GM23338 (cell line): ENCODE measurements around the gene SLN. TPM values are rescaled to one million over a fixed set of nuclear protein-coding genes. Genes with fewer than 3 reads are reported as not detected.

Source experiments
- ATAC-seq: fragments of 200-7000 bp; cut with Tn5 transposase; 3 replicates; pipeline ENCODE4 v1.9.1; 2020
- DNase-seq: peaks from one replicate; pipeline ENCODE4 v3.0.0-alpha.2; 2015; ENCODE audit warnings: low spot score
- H2AFZ ChIP-seq: fragments of 200-600 bp; sonication (generic); 2 replicates; pipeline ENCODE4 v1.8.0; 2016; ENCODE audit warnings: antibody characterized with exemption, mild to moderate bottlenecking, moderate library complexity
- H3F3A ChIP-seq: fragments of 200-600 bp; sonication (generic); replicated peaks from 2 replicates; pipeline ENCODE4 v1.8.0; 2017; ENCODE audit warnings: antibody characterized with exemption, mixed run types, low read depth
- H3K27ac ChIP-seq: fragments of 200-600 bp; sonication (generic); 2 replicates; pipeline ENCODE4 v1.6.1; 2016; ENCODE audit warnings: low read depth
- H3K27me3 ChIP-seq: fragments of 200-600 bp; sonication (generic); 2 replicates; pipeline ENCODE4 v1.8.0; 2016; ENCODE audit warnings: mild to moderate bottlenecking, mixed run types, moderate library complexity; ENCODE audit not compliant: insufficient read depth
- H3K36me3 ChIP-seq: fragments of 200-600 bp; sonication (generic); 2 replicates; pipeline ENCODE4 v1.8.0; 2016; ENCODE audit warnings: mild to moderate bottlenecking; ENCODE audit not compliant: insufficient read depth
- H3K4me1 ChIP-seq: fragments of 200-600 bp; sonication (generic); 2 replicates; pipeline ENCODE4 v1.8.0; 2016; ENCODE audit warnings: mild to moderate bottlenecking, moderate library complexity; ENCODE audit not compliant: insufficient read depth
- H3K4me2 ChIP-seq: fragments of 200-600 bp; sonication (generic); 2 replicates; pipeline ENCODE4 v1.7.1; 2017; ENCODE audit warnings: mixed run types
- H3K4me3 ChIP-seq: fragments of 200-600 bp; sonication (generic); 2 replicates; pipeline ENCODE4 v1.6.1; 2016; ENCODE audit warnings: mixed run types
- H3K79me2 ChIP-seq: fragments of 200-600 bp; sonication (generic); replicated peaks from 2 replicates; pipeline ENCODE4 v1.8.0; 2017; ENCODE audit warnings: mild to moderate bottlenecking; ENCODE audit not compliant: insufficient read depth
- H3K9me2 ChIP-seq: fragments of 200-600 bp; sonication (generic); 2 replicates; pipeline ENCODE4 v1.8.0; 2017; ENCODE audit not compliant: insufficient read depth
- H4K20me1 ChIP-seq: fragments of 200-600 bp; sonication (generic); replicated peaks from 2 replicates; pipeline ENCODE4 v1.8.0; 2017; ENCODE audit warnings: mild to moderate bottlenecking; ENCODE audit not compliant: insufficient read depth
- H3K27ac Mint-ChIP-seq: 2 replicates; pipeline ENCODE4 v1.8.0; 2020; ENCODE audit warnings: inconsistent platforms, mild to moderate bottlenecking, moderate library complexity, mixed read lengths
- H3K27me3 Mint-ChIP-seq: 3 replicates; pipeline ENCODE4 v1.8.0; 2022; ENCODE audit warnings: low read depth, mild to moderate bottlenecking, moderate library complexity, mixed read lengths, inconsistent platforms; ENCODE audit not compliant: insufficient read depth, poor library complexity
- H3K36me3 Mint-ChIP-seq: 3 replicates; pipeline ENCODE4 v1.8.0; 2021; ENCODE audit warnings: low read depth, mild to moderate bottlenecking, inconsistent platforms, moderate library complexity, mixed read lengths
- H3K4me1 Mint-ChIP-seq: 3 replicates; pipeline ENCODE4 v1.8.0; 2020; ENCODE audit warnings: mild to moderate bottlenecking, inconsistent platforms, mixed read lengths
- H3K4me3 Mint-ChIP-seq: 3 replicates; pipeline ENCODE4 v1.8.0; 2021; ENCODE audit warnings: moderate library complexity, mild to moderate bottlenecking, inconsistent platforms, mixed read lengths
- H3K9me3 Mint-ChIP-seq: 3 replicates; pipeline ENCODE4 v1.8.0; 2020; ENCODE audit warnings: moderate library complexity, mild to moderate bottlenecking, inconsistent platforms, mixed read lengths
- CREB1 ChIP-seq: fragments of 250-450 bp; sonication (Bioruptor Pico); IDR thresholded peaks from 2 replicates; pipeline ENCODE4 v1.5.0; 2020; ENCODE audit warnings: low read depth, mild to moderate bottlenecking, moderate library complexity
- EZH2 ChIP-seq: fragments of 200-600 bp; sonication (generic); IDR thresholded peaks from one replicate; pipeline ENCODE4 v1.8.0; 2017; ENCODE audit warnings: antibody characterized with exemption, mild to moderate bottlenecking, low read depth; ENCODE audit not compliant: unreplicated experiment
- EZH2phosphoT487 ChIP-seq: fragments of 200-600 bp; sonication (generic); IDR thresholded peaks from one replicate; pipeline ENCODE4 v1.8.1; 2018; ENCODE audit warnings: antibody characterized with exemption; ENCODE audit not compliant: unreplicated experiment
- JUNB ChIP-seq: IDR thresholded peaks from one replicate; pipeline ENCODE4 v1.6.1; 2016; ENCODE audit warnings: antibody characterized with exemption; ENCODE audit not compliant: unreplicated experiment
- POLR2AphosphoS5 ChIP-seq: IDR thresholded peaks from 2 replicates; pipeline ENCODE4 v1.6.1; 2016; ENCODE audit warnings: antibody characterized with exemption, low read depth
- STAT1 ChIP-seq: IDR thresholded peaks from one replicate; pipeline ENCODE4 v1.6.1; 2016; ENCODE audit warnings: antibody characterized with exemption; ENCODE audit not compliant: unreplicated experiment
- ZNF114 ChIP-seq: fragments of 250-450 bp; sonication (Bioruptor Pico); IDR thresholded peaks from 2 replicates; pipeline ENCODE4 v1.5.0; 2020; ENCODE audit warnings: mild to moderate bottlenecking, moderate library complexity
- ZNF331 ChIP-seq: fragments of 250-450 bp; sonication (Bioruptor Pico); IDR thresholded peaks from 2 replicates; pipeline ENCODE4 v1.5.0; 2020; ENCODE audit warnings: low read depth, mild to moderate bottlenecking, moderate library complexity
- polyA plus RNA-seq: library from polyadenylated mRNA; unstranded; fragments of >200 nt; fragmentation: Nextera tagmentation; extraction: Ambion mirVana; gene quantifications from 2 replicates; pipeline ENCODE4 v1.2.1, GENCODE V29; 2016
- total RNA-seq: library from RNA; depleted of rRNA; stranded (reverse); fragments of >200 nt; shearing (Covaris generic); gene quantifications from 2 replicates; pipeline ENCODE4 v1.2.3, GENCODE V29; 2014
- TF ChIP-seq, protein P1 (sequence below), 2 experiments: fragments of 200-600 bp in 1 of 2; sonication (generic) in 1 of 2; conservative IDR thresholded peaks; 2 replicates each; pipeline versions ENCODE4 v1.5.1 to v1.6.1; 2016 to 2017; ENCODE audit warnings: antibody characterized with exemption in 2 of 2, low read depth in 2 of 2, mild to moderate bottlenecking in 2 of 2, moderate library complexity in 1 of 2
- TF ChIP-seq, protein P2 (sequence below): IDR thresholded peaks from one replicate; pipeline ENCODE4 v1.6.1; 2018; ENCODE audit warnings: antibody characterized with exemption; ENCODE audit not compliant: unreplicated experiment
- TF ChIP-seq, protein P3 (sequence below): IDR thresholded peaks from 2 replicates; pipeline ENCODE4 v1.6.1; 2016; ENCODE audit warnings: antibody characterized with exemption

Gene SLN
- total and polyA plus RNA-seq, 2 experiments from 2014 or later = not detected

DNA sequence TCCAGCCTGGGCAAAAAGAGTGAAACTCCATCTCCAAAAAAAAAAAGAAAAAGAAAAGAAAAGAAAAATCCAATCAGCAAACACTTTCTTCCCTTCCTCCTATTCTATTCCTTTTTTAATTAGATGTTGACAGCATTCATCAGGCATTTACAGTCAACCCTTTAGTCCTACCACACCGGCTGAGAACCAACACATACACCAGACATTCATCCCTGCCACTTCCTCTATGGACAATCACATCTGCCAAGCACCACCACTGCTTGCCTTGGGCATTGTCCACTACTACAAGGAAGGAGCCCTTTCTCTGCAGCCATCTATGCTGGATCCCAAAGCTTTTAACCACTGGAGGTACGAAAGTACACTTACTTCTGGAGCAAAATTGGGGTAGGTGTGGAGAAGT is 9.4 kb upstream of the SLN start:
- H3K4me3 ChIP-seq = no peak overlapping the region
- no peaks in the 10 kb centered on the region for H4K20me1 ChIP-seq
- no peaks in the 10 kb centered on the region for H3K27me3 ChIP-seq
- no peaks in the 10 kb centered on the region for H3K9me2 ChIP-seq
- ATAC-seq (no peak), DNase-seq (no peak)
- H3F3A ChIP-seq = no peaks in the 10 kb centered on the region
- H3K36me3 ChIP-seq = no peaks in the 10 kb centered on the region
- H3K79me2 ChIP-seq = no peaks in the 10 kb centered on the region
- Mint-ChIP-seq H3K4me3 (no peak overlapping the region), H3K27me3 (no peaks in the 10 kb centered on the region), H3K9me3 (no peaks in the 10 kb centered on the region), H3K36me3 (no peaks in the 10 kb centered on the region), H3K4me1 (no peaks in the 10 kb centered on the region), H3K27ac (no peak overlapping the region)
- no peak for TF ChIP-seq CREB1
- no peak overlapping the region for H3K4me2 ChIP-seq
- H3K27ac ChIP-seq = no peak overlapping the region
- no peaks in the 10 kb centered on the region for H3K4me1 ChIP-seq
- H2AFZ ChIP-seq = no peak overlapping the region

DNA sequence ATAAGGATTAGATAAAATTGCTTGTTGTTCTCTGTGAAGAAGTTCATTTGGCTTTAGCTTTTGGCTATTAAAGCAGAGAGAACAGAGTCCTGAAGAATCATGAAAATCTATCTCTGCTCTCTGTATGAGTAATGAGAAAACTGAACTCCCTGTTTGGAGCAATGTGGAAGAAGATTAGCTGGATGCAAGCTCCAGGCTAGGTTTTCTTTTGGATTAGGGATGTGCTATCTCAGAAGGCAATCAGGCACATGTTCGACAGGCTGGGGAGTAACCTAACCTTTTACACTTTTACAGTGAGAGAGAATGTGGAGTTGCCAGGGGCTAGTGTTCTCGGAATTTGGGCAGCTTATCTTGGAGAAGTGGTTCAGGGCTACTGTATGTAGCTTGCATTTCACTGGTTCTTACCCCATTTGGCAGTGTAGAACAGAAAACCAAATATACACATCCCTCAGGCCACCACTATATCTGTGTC is 8.5 kb upstream of the SLN start:
- TF ChIP-seq EZH2 (no peak), STAT1 (no peak), CREB1 (no peak), ZNF331 (CRISPR knock-in tag) (no peak), JUNB (no peak), EZH2phosphoT487 (no peak), ZNF114 (CRISPR knock-in tag) (no peak), POLR2AphosphoS5 (no peak)
- TF ChIP-seq, protein P1, sequence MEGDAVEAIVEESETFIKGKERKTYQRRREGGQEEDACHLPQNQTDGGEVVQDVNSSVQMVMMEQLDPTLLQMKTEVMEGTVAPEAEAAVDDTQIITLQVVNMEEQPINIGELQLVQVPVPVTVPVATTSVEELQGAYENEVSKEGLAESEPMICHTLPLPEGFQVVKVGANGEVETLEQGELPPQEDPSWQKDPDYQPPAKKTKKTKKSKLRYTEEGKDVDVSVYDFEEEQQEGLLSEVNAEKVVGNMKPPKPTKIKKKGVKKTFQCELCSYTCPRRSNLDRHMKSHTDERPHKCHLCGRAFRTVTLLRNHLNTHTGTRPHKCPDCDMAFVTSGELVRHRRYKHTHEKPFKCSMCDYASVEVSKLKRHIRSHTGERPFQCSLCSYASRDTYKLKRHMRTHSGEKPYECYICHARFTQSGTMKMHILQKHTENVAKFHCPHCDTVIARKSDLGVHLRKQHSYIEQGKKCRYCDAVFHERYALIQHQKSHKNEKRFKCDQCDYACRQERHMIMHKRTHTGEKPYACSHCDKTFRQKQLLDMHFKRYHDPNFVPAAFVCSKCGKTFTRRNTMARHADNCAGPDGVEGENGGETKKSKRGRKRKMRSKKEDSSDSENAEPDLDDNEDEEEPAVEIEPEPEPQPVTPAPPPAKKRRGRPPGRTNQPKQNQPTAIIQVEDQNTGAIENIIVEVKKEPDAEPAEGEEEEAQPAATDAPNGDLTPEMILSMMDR (conservative IDR thresholded peaks at IDR 0.05; ENCODE audit: low read depth in 2 of 2) = no peak
- TF ChIP-seq, protein P2, sequence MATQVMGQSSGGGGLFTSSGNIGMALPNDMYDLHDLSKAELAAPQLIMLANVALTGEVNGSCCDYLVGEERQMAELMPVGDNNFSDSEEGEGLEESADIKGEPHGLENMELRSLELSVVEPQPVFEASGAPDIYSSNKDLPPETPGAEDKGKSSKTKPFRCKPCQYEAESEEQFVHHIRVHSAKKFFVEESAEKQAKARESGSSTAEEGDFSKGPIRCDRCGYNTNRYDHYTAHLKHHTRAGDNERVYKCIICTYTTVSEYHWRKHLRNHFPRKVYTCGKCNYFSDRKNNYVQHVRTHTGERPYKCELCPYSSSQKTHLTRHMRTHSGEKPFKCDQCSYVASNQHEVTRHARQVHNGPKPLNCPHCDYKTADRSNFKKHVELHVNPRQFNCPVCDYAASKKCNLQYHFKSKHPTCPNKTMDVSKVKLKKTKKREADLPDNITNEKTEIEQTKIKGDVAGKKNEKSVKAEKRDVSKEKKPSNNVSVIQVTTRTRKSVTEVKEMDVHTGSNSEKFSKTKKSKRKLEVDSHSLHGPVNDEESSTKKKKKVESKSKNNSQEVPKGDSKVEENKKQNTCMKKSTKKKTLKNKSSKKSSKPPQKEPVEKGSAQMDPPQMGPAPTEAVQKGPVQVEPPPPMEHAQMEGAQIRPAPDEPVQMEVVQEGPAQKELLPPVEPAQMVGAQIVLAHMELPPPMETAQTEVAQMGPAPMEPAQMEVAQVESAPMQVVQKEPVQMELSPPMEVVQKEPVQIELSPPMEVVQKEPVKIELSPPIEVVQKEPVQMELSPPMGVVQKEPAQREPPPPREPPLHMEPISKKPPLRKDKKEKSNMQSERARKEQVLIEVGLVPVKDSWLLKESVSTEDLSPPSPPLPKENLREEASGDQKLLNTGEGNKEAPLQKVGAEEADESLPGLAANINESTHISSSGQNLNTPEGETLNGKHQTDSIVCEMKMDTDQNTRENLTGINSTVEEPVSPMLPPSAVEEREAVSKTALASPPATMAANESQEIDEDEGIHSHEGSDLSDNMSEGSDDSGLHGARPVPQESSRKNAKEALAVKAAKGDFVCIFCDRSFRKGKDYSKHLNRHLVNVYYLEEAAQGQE = no peak
- TF ChIP-seq, protein P3, sequence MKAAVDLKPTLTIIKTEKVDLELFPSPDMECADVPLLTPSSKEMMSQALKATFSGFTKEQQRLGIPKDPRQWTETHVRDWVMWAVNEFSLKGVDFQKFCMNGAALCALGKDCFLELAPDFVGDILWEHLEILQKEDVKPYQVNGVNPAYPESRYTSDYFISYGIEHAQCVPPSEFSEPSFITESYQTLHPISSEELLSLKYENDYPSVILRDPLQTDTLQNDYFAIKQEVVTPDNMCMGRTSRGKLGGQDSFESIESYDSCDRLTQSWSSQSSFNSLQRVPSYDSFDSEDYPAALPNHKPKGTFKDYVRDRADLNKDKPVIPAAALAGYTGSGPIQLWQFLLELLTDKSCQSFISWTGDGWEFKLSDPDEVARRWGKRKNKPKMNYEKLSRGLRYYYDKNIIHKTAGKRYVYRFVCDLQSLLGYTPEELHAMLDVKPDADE = no peak
- Mint-ChIP-seq H3K4me3 (no peak overlapping the region), H3K27ac (no peak overlapping the region), H3K27me3 (no peaks in the 10 kb centered on the region), H3K4me1 (no peaks in the 10 kb centered on the region), H3K36me3 (no peaks in the 10 kb centered on the region), H3K9me3 (no peaks in the 10 kb centered on the region)
- Histone ChIP-seq H3K4me2 (no peak overlapping the region), H3K27me3 (no peaks in the 10 kb centered on the region), H3K9me2 (no peaks in the 10 kb centered on the region), H3K4me3 (no peak overlapping the region), H4K20me1 (no peaks in the 10 kb centered on the region), H2AFZ (no peak overlapping the region), H3K27ac (no peak overlapping the region), H3F3A (no peaks in the 10 kb centered on the region), H3K4me1 (no peaks in the 10 kb centered on the region), H3K79me2 (no peaks in the 10 kb centered on the region), H3K36me3 (no peaks in the 10 kb centered on the region)
- DNase-seq (no peak), ATAC-seq (no peak)
